NCI-H526 treated with DMSO at 0.1 percent for 48 hours (cell line): ENCODE measurements around the gene TFAP2E.

Experiments
- DNase-seq: peaks from one replicate; lab custom pipeline; 2025; lab: John Stamatoyannopoulos, UW

The TFAP2E gene

DNA sequence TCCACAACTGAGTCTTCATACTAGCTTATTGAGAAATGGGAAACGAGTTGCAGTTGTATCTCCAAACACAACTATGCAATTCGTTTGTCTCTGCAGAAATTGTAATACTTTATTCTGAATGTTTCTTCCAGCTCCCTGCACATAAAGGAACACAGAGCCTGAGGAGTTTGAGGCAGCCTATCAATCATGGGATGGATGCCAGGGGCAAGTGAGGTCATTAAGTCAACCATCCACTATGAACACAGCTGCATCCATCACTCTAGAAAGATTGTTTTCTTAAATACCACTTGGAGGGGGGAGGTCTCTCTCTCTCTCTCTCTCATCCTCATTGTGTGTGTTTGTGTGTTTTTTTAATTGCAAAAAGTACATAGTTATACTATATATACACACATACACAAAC, 71.1 kb downstream of the TFAP2E start:
- no peak for DNase-seq
